Activated gamma-delta T cell (primary cell): ENCODE measurements around the gene LRRC45.

Experiments used
- DNase-seq: peaks from one replicate; lab custom pipeline; 2025; lab: John Stamatoyannopoulos, UW

LRRC45 gene

GRCh38 chr17:82007495-82008257 lies 15.4 kb upstream of the LRRC45 start:
- DNase-seq, result no peak

GRCh38 chr17:82008258-82008940 lies 14.7 kb upstream of the LRRC45 start:
- no peak for DNase-seq

GRCh38 chr17:82008941-82009405 lies 14.1 kb upstream of the LRRC45 start:
- DNase-seq, result no peak

- DNase-seq, result no peak
Observed at GRCh38 chr17:82009413-82009812, 13.7 kb upstream of the LRRC45 start.

- DNase-seq, result no peak
Observed at GRCh38 chr17:82010575-82011525, 12.3 kb upstream of the LRRC45 start.

GRCh38 chr17:82011617-82012187 lies 11.4 kb upstream of the LRRC45 start:
- no peak for DNase-seq

GRCh38 chr17:82012261-82012639 lies 10.9 kb upstream of the LRRC45 start:
- no peak for DNase-seq

GRCh38 chr17:82012640-82013295 lies 10.3 kb upstream of the LRRC45 start:
- DNase-seq, result no peak

GRCh38 chr17:82013341-82013740 lies 9.8 kb upstream of the LRRC45 start:
- no peak for DNase-seq

- DNase-seq, result no peak
Observed at GRCh38 chr17:82013772-82014321, 9.3 kb upstream of the LRRC45 start.

- no peak for DNase-seq
Observed at GRCh38 chr17:82014432-82014831, 8.7 kb upstream of the LRRC45 start.

GRCh38 chr17:82014971-82015310 lies 8.2 kb upstream of the LRRC45 start:
- no peak for DNase-seq

- no peak for DNase-seq
Observed at GRCh38 chr17:82015311-82015971, 7.7 kb upstream of the LRRC45 start.

GRCh38 chr17:82016061-82016874 lies 6.8 kb upstream of the LRRC45 start:
- DNase-seq, result no peak

GRCh38 chr17:82016875-82017459 lies 6.1 kb upstream of the LRRC45 start:
- no peak for DNase-seq

- DNase-seq, result no peak
Observed at GRCh38 chr17:82017612-82018151, 5.4 kb upstream of the LRRC45 start.

- DNase-seq, result no peak
Observed at GRCh38 chr17:82018152-82018988, 4.7 kb upstream of the LRRC45 start.
